ENCODE results near the gene NCK2.

- TF ChIP-seq CTCF (conservative IDR thresholded peaks at IDR 0.05; ENCODE audit: low read depth, low read length) (no peak), EZH2 (IDR thresholded peaks at IDR 0.05; ENCODE audit: borderline replicate concordance, low read depth, low read length, poor library complexity, severe bottlenecking) (no peak)
Observed at GRCh38 chr2:105879803-105880300, 135.1 kb downstream of the NCK2 start.

All from A673 (cell line).